Adrenal gland (tissue), 5 donors: ENCODE measurements around the gene ADM2.

Source experiments
- CTCF ChIP-seq, 6 experiments: fragments of 450-650 bp in 4 of 6; fragments of 200-600 bp in 2 of 6; sonication (generic) in 1 of 6; IDR thresholded peaks; 1 replicate in 5 of 6; 2 replicates in 1 of 6; pipeline versions ENCODE4 v1.5.1 to v1.8.0; 2016 to 2021; ENCODE audit warnings: antibody characterized with exemption in 6 of 6, mild to moderate bottlenecking in 2 of 6, moderate library complexity in 1 of 6
- POLR2A ChIP-seq, 2 donors: fragments of 450-650 bp; IDR thresholded peaks; one replicate each; pipeline ENCODE4 v1.6.1; 2017; ENCODE audit warnings: antibody characterized with exemption in 2 of 2, mild to moderate bottlenecking in 2 of 2, moderate library complexity in 1 of 2
- donor health status: DM: no; HTN: no; CAD: no.

- TF ChIP-seq CTCF (IDR thresholded peaks at IDR 0.05), result no peak
- no peak for TF ChIP-seq POLR2A (IDR thresholded peaks at IDR 0.05)
These were observed 40.4 kb downstream of the ADM2 start for GRCh38 chr22:50521710-50522109.
